Lower leg skin (tissue), 3 donors: Measurements from ENCODE around the gene VPS50.

Experiments used
- CTCF ChIP-seq, 3 donors: fragments of 450-650 bp; IDR thresholded peaks; one replicate each; pipeline ENCODE4 v1.5.1; 2016; ENCODE audit warnings: antibody characterized with exemption in 3 of 3, mild to moderate bottlenecking in 3 of 3, moderate library complexity in 2 of 3
- POLR2A ChIP-seq, 2 donors: fragments of 450-650 bp; IDR thresholded peaks; one replicate each; pipeline ENCODE4 v1.6.1; 2016 to 2017; ENCODE audit warnings: antibody characterized with exemption in 2 of 2, mild to moderate bottlenecking in 1 of 2, moderate library complexity in 1 of 2

- TF ChIP-seq POLR2A (IDR thresholded peaks at IDR 0.05) = no peak
- no peak for TF ChIP-seq CTCF (IDR thresholded peaks at IDR 0.05)
These were observed 150.2 kb downstream of the VPS50 start for GRCh38 chr7:93382362-93382761.
